ENCODE measurements around the gene ZNF282.
"Not testable (repeated sequence)": the region's sequence is repeated elsewhere in the genome, so short reads cannot be mapped to it uniquely, and the experiment has no call there.

ZNF282 gene

DNA sequence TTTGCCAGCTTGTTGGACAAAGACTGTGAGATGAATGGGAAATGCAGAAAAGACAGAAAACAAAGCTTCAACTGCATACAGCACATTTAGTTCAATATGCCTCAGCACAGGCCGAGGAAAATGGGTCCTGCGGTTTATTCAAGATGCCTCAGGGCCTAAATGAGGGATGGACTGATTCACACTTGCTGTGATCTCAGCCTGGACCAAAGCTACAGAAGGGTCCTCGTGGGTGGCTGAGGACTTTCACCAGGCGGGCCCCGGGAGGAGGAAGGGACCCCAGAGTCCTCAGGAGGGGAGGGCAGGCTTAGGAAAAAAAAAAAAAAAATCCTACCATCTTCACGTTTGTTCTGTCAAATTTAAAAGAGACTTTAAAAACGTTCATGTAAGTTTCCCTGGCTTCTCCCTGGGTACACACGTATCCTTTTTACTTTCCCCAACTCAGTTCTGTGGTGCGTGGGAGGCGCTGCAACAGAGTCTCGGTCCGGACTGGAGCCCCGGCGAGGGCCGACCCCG is 66.0 kb downstream of the ZNF282 start:
- H3K4me3 ChIP-seq (ENCODE audit: control insufficient read depth, low read depth, low read length) = peak overlapping the region; percentile 28
- DNase-seq (ENCODE audit: low read depth) = peak; percentile 14
- TF ChIP-seq, protein P1, sequence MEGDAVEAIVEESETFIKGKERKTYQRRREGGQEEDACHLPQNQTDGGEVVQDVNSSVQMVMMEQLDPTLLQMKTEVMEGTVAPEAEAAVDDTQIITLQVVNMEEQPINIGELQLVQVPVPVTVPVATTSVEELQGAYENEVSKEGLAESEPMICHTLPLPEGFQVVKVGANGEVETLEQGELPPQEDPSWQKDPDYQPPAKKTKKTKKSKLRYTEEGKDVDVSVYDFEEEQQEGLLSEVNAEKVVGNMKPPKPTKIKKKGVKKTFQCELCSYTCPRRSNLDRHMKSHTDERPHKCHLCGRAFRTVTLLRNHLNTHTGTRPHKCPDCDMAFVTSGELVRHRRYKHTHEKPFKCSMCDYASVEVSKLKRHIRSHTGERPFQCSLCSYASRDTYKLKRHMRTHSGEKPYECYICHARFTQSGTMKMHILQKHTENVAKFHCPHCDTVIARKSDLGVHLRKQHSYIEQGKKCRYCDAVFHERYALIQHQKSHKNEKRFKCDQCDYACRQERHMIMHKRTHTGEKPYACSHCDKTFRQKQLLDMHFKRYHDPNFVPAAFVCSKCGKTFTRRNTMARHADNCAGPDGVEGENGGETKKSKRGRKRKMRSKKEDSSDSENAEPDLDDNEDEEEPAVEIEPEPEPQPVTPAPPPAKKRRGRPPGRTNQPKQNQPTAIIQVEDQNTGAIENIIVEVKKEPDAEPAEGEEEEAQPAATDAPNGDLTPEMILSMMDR (IDR thresholded peaks at IDR 0.05; ENCODE audit: control insufficient read depth, insufficient read depth, low read depth, low read length, missing control alignments) = no peak

DNA sequence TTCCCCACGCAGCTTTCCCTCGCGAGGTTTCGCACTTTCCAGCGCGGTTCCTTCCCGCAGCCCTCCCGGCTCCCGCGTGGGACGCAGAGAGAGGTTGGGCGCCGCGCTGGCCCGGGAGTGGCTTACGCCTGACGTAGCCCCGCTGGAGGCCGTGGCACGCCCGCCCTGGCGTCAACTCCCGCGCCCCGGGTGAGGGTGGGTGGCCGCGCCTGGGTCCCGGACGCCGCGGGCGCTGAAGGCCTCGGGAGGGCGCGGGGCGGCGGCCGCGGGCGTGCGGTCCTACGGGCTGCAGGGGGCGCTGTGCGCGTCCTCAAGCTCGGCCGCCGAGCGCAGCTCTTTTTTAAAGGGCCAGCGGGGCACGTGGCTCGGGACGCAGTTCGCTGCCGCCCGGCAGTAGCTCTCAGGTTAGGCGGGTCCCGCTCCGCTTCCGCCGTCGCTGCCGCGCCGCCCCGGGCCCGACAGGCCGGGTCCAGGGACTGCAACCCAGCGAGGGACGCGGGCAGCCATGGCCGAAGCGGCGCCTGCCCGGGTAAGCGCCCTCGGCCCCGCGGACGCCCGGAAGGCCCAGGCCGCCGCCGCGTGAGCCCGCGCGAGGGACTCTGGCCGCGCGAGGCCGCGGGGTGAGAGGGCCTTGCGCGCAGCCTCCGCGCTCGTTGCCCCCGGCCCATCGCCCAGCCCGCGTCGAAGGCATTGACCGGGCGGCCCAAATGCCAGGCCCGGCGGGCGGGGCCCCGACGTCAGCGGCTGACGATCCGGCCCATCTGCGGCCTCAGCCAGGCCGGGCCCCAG is 66.7 kb downstream of the ZNF282 start, which contains the start of gene ZNF783:
TSS of gene ZNF783 (plus strand) at position 368 of the 789 bp plus-strand sequence. CDS start at position 506, 138 bp downstream.
- peak within 1 kb of the TSS; percentile 45 for H3K4me3 ChIP-seq (ENCODE audit: control insufficient read depth, low read depth, low read length)
- TF ChIP-seq, protein P1 (IDR thresholded peaks at IDR 0.05; ENCODE audit: control insufficient read depth, insufficient read depth, low read depth, low read length, missing control alignments) = peak; percentile 52
- DNase-seq (ENCODE audit: low read depth) = peak; percentile 57

DNA sequence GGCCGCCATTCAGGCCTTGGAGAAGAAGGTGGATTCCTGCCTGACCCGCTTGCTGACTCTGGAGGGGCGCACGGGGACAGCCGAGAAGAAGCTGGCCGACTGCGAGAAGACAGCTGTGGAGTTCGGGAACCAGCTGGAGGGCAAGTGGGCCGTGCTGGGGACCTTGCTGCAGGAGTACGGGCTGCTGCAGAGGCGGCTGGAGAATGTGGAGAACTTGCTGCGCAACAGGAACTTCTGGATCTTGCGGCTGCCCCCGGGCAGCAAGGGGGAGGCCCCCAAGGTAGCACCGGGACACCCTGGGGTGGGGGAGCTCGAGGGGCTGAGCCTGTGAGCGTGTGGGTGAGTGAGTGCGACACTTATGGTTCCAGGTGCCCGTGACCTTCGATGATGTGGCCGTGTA is 71.1 kb downstream of the ZNF282 start:
- H3K4me3 ChIP-seq (ENCODE audit: control insufficient read depth, low read depth, low read length) = no peak overlapping the region
- no peak for DNase-seq (ENCODE audit: low read depth)
- TF ChIP-seq, protein P1 (IDR thresholded peaks at IDR 0.05; ENCODE audit: control insufficient read depth, insufficient read depth, low read depth, low read length, missing control alignments) = no peak

DNA sequence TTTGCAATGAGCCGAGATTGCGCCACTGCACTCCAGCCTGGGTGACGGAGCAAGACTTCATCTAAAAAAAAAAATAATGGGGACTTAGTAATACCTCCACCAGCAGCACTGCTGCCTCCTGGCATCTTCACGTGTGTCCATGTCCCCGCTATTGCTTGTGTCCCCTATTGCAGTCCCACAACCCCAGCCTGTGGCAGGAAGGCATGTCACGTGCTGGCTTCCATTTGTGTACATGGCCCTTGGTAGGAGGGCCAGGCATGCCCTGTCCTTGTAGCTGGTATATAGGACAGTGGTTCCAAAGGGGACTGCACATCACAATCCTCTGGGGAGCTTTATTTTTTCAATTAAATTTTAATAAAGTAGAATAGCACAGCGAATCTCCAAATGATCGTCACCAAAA is 72.4 kb downstream of the ZNF282 start:
- TF ChIP-seq, protein P1 (IDR thresholded peaks at IDR 0.05; ENCODE audit: control insufficient read depth, insufficient read depth, low read depth, low read length, missing control alignments) = no peak

DNA sequence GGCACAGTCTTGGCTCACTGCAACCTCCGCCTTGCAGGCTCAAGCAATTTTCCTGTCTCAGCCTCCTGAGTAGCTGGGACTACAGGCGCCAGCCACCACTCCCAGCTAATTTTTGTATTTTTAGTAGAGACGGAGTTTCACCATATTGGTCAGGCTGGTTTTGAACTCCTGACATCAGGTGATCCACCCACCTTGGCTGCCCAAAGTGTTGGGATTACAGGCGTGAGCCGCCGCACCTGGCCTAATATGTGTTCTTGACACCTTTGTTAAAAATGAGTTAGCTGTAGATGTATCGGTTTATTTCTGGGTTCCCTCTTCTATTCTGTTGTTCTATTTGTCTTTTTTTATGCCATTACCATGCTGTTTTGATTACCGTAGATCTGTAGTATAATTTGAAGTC is 79.1 kb downstream of the ZNF282 start:
- DNase-seq (ENCODE audit: low read depth); H3K4me3 ChIP-seq (ENCODE audit: control insufficient read depth, low read depth, low read length): not testable (repeated sequence)

More for the DNA sequence above, 72.4 kb downstream of the ZNF282 start:
- H3K4me3 ChIP-seq (ENCODE audit: control insufficient read depth, low read depth, low read length) = no peak overlapping the region
- DNase-seq (ENCODE audit: low read depth) = no peak

Measured in AG09309 (cell line).